DND-41 (cell line): Measurements from ENCODE around the gene KRTAP3-2.

Experiments
- EZH2 ChIP-seq: IDR thresholded peaks from 3 replicates; pipeline ENCODE4 v1.6.1; 2012; ENCODE audit warnings: borderline replicate concordance, low read depth, mild to moderate bottlenecking, moderate library complexity, low read length, inconsistent platforms; ENCODE audit not compliant: severe bottlenecking
- TF ChIP-seq, protein P1 (sequence below): IDR thresholded peaks from 2 replicates; pipeline ENCODE4 v1.5.1; 2012; ENCODE audit warnings: borderline replicate concordance, low read length, moderate library complexity, mild to moderate bottlenecking; ENCODE audit not compliant: poor library complexity, severe bottlenecking; ENCODE audit errors: extremely low read depth

DNA sequence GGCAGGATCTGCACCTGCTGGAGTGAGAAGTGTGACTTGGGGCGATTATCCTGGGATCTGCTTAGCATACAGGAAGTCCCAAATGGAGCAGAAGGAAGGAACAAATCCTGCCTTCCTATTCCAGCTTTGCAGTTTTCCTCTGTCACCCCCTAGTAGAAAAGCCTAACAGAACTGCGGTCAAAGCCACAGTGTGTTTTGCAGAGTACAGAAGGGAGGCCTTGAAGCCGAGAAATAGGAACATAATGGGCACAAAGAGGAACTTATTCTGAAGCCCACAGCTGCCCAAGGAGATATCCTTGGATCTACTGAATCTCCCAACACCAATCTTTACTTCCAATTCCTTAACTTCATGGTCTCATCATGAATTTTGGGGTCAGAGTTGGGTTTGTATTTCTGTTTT, 18.8 kb upstream of the KRTAP3-2 start:
- TF ChIP-seq, protein P1, sequence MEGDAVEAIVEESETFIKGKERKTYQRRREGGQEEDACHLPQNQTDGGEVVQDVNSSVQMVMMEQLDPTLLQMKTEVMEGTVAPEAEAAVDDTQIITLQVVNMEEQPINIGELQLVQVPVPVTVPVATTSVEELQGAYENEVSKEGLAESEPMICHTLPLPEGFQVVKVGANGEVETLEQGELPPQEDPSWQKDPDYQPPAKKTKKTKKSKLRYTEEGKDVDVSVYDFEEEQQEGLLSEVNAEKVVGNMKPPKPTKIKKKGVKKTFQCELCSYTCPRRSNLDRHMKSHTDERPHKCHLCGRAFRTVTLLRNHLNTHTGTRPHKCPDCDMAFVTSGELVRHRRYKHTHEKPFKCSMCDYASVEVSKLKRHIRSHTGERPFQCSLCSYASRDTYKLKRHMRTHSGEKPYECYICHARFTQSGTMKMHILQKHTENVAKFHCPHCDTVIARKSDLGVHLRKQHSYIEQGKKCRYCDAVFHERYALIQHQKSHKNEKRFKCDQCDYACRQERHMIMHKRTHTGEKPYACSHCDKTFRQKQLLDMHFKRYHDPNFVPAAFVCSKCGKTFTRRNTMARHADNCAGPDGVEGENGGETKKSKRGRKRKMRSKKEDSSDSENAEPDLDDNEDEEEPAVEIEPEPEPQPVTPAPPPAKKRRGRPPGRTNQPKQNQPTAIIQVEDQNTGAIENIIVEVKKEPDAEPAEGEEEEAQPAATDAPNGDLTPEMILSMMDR = no peak
- TF ChIP-seq EZH2 = no peak
